Skin of body (tissue), 2 donors: ENCODE data around the gene NFATC1. TPM values are rescaled to one million over a fixed set of nuclear protein-coding genes. Genes with fewer than 3 reads are reported as not detected.

ENCODE experiments used
- DNase-seq: peaks from one replicate; lab custom pipeline; 2025; lab: John Stamatoyannopoulos, UW
- total RNA-seq: library from RNA; depleted of rRNA; stranded (reverse); fragments of >200 nt; gene quantifications from one replicate; pipeline ENCODE4 v1.2.3, GENCODE V29; 2014

NFATC1 gene
- total RNA-seq, 1 donor from 2014 or later: 18.7 TPM

GRCh38 chr18:79532313-79533007 is 136.7 kb downstream of the NFATC1 start:
- DNase-seq: no peak

GRCh38 chr18:79533146-79533545 is 137.4 kb downstream of the NFATC1 start:
- DNase-seq: no peak

- no peak for DNase-seq
Measured at GRCh38 chr18:79533591-79533990, 137.9 kb downstream of the NFATC1 start.

- no peak for DNase-seq
Measured at GRCh38 chr18:79534356-79534755, 138.6 kb downstream of the NFATC1 start.

GRCh38 chr18:79537758-79538157 is 142.0 kb downstream of the NFATC1 start:
- no peak for DNase-seq

GRCh38 chr18:79538635-79539034 is 142.9 kb downstream of the NFATC1 start:
- DNase-seq: no peak

- peak; percentile 84 for DNase-seq
Measured at GRCh38 chr18:79540161-79540903, 144.6 kb downstream of the NFATC1 start.

- DNase-seq: no peak
Measured at GRCh38 chr18:79540904-79541282, 145.2 kb downstream of the NFATC1 start.

GRCh38 chr18:79542213-79542612 is 146.5 kb downstream of the NFATC1 start:
- no peak for DNase-seq

- no peak for DNase-seq
Measured at GRCh38 chr18:79542876-79543750, 147.4 kb downstream of the NFATC1 start.

GRCh38 chr18:79543861-79544385 is 148.2 kb downstream of the NFATC1 start:
- no peak for DNase-seq

- DNase-seq: no peak
Measured at GRCh38 chr18:79544386-79544963, 148.7 kb downstream of the NFATC1 start.

- DNase-seq: no peak
Measured at GRCh38 chr18:79545255-79545654, 149.5 kb downstream of the NFATC1 start.

GRCh38 chr18:79545736-79546171 is 150.0 kb downstream of the NFATC1 start:
- no peak for DNase-seq

- DNase-seq: peak; percentile 10
Measured at GRCh38 chr18:79546781-79547272, 151.1 kb downstream of the NFATC1 start.

- no peak for DNase-seq
Measured at GRCh38 chr18:79547413-79548076, 151.8 kb downstream of the NFATC1 start.

GRCh38 chr18:79548077-79548450 is 152.3 kb downstream of the NFATC1 start:
- no peak for DNase-seq

GRCh38 chr18:79548621-79548985 is 152.9 kb downstream of the NFATC1 start:
- no peak for DNase-seq

GRCh38 chr18:79548986-79549637 is 153.4 kb downstream of the NFATC1 start:
- no peak for DNase-seq

- DNase-seq: no peak
Measured at GRCh38 chr18:79549638-79550000, 153.9 kb downstream of the NFATC1 start.
